Measurements from ENCODE around the gene MMP28.

The MMP28 gene

DNA sequence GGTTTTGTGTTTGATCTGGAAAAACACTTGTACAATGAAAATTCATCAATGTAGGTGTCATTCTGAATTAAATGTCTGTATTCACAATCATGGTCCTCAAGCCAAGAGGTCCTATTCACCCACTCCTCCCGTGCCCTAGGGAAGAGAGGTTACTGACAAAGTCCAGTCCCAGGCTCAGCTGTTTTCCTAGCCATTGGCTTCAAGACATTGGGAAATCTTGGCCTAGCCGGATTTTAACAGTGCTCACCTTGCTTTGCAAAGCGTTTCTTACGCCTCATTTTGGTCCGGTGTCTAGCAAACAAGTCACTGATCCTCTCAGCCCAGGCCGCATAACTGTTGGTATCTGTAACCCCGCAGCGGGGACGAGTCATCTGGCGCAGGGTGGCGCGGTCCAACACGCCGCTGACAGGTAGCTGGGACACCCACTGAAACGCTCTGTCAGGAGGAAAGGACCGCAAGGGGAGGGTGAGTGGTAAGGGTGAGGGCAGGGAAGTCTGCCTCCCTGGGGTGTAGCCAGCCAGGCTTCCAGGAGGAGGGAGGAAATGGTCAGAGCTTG, 16.7 kb downstream of the MMP28 start:
- H3F3A ChIP-seq (ENCODE audit: insufficient read depth, low read length) = no peaks in the 10 kb centered on the region
- H3K27me3 ChIP-seq (ENCODE audit: insufficient read depth, low read length) = peaks cover 4% of the 10 kb centered on the region; the same call in 1 of the 2 replicates
- H3K9ac ChIP-seq (ENCODE audit: low read length) = no peak overlapping the region
- H3K4me1 ChIP-seq (ENCODE audit: insufficient read depth, low read length, severe bottlenecking) = no peaks in the 10 kb centered on the region
- no peaks in the 10 kb centered on the region for H4K20me1 ChIP-seq (ENCODE audit: insufficient read depth, low read length)
- H3K9me3 ChIP-seq (ENCODE audit: low read length) = no peaks in the 10 kb centered on the region
- TF ChIP-seq, protein P1, sequence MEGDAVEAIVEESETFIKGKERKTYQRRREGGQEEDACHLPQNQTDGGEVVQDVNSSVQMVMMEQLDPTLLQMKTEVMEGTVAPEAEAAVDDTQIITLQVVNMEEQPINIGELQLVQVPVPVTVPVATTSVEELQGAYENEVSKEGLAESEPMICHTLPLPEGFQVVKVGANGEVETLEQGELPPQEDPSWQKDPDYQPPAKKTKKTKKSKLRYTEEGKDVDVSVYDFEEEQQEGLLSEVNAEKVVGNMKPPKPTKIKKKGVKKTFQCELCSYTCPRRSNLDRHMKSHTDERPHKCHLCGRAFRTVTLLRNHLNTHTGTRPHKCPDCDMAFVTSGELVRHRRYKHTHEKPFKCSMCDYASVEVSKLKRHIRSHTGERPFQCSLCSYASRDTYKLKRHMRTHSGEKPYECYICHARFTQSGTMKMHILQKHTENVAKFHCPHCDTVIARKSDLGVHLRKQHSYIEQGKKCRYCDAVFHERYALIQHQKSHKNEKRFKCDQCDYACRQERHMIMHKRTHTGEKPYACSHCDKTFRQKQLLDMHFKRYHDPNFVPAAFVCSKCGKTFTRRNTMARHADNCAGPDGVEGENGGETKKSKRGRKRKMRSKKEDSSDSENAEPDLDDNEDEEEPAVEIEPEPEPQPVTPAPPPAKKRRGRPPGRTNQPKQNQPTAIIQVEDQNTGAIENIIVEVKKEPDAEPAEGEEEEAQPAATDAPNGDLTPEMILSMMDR (IDR thresholded peaks at IDR 0.05; ENCODE audit: low read length) = no peak
- TF ChIP-seq EZH2 (IDR thresholded peaks at IDR 0.05; ENCODE audit: borderline replicate concordance, low read length) = no peak
- no peak overlapping the region for H3K4me2 ChIP-seq (ENCODE audit: low read length)
- H3K9me2 ChIP-seq (ENCODE audit: low read depth, low read length) = no peaks in the 10 kb centered on the region
- H3K79me2 ChIP-seq (ENCODE audit: insufficient read depth, low read length) = no peaks in the 10 kb centered on the region
- no peak overlapping the region for H3K4me3 ChIP-seq (ENCODE audit: low read depth, low read length, poor library complexity, severe bottlenecking)
- no peaks in the 10 kb centered on the region for H3K36me3 ChIP-seq (ENCODE audit: insufficient read depth, low read length)
- H2AFZ ChIP-seq (ENCODE audit: low read length) = no peak overlapping the region
- H3K27ac ChIP-seq (ENCODE audit: low read depth, low read length, poor library complexity, severe bottlenecking) = no peak overlapping the region

DNA sequence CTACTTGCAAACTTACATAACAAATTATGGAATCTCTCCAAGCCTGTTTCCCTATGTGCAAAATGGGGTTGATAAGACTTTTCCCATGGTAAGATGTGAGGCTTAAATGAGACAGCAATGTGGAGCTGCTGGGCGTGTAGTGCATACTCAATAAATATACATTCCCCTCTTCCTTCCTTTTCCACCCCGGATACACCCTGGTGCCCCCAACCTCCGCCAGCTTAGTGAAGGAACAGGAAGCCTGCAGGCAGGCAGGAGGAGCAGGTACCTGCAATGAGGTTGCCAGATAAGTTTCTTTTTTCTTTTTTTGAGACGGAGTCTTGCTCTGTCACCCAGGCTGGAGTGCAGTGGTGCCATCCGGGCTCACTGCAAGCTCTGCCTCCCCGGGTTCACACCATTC, 19.9 kb downstream of the MMP28 start:
- TF ChIP-seq, protein P1 (IDR thresholded peaks at IDR 0.05; ENCODE audit: low read length) = no peak
- TF ChIP-seq EZH2 (IDR thresholded peaks at IDR 0.05; ENCODE audit: borderline replicate concordance, low read length) = no peak
- H3K27ac ChIP-seq (ENCODE audit: low read depth, low read length, poor library complexity, severe bottlenecking) = no peak overlapping the region
- H3K9me3 ChIP-seq (ENCODE audit: low read length) = no peaks in the 10 kb centered on the region
- H2AFZ ChIP-seq (ENCODE audit: low read length) = no peak overlapping the region
- no peaks in the 10 kb centered on the region for H3K79me2 ChIP-seq (ENCODE audit: insufficient read depth, low read length)
- no peak overlapping the region for H3K4me3 ChIP-seq (ENCODE audit: low read depth, low read length, poor library complexity, severe bottlenecking)
- no peaks in the 10 kb centered on the region for H3K36me3 ChIP-seq (ENCODE audit: insufficient read depth, low read length)
- H3K4me2 ChIP-seq (ENCODE audit: low read length) = no peak overlapping the region
- H3F3A ChIP-seq (ENCODE audit: insufficient read depth, low read length) = no peaks in the 10 kb centered on the region
- H4K20me1 ChIP-seq (ENCODE audit: insufficient read depth, low read length) = no peaks in the 10 kb centered on the region
- H3K4me1 ChIP-seq (ENCODE audit: insufficient read depth, low read length, severe bottlenecking) = no peaks in the 10 kb centered on the region
- 0 out of 2 replicates have a peak, but pooled peaks cover 5% of the 10 kb centered on the region for H3K27me3 ChIP-seq (ENCODE audit: insufficient read depth, low read length)
- H3K9ac ChIP-seq (ENCODE audit: low read length) = no peak overlapping the region
- no peaks in the 10 kb centered on the region for H3K9me2 ChIP-seq (ENCODE audit: low read depth, low read length)

DNA sequence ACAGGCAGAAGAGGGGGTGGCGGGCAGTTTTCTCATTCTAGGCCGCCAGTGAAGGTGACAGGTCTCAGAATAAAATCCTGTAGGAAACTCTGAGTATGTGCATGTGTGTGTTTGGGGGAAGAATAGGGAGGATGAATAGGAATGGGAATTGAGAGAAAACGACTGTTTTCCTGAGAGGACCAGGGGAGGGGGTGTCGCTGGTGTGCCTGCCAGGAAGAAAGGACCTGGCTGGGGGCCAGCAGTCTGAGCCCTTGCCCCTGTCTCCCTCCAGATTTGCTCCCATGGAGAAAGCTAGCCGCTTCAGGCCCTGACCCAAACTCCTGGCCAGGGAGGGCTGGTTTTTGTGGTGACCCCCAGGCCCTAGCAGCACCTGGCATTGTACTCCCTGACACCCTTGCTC, 20.4 kb downstream of the MMP28 start:
- no peaks in the 10 kb centered on the region for H3K79me2 ChIP-seq (ENCODE audit: insufficient read depth, low read length)
- no peaks in the 10 kb centered on the region for H3K9me3 ChIP-seq (ENCODE audit: low read length)
- no peaks in the 10 kb centered on the region for H3K4me1 ChIP-seq (ENCODE audit: insufficient read depth, low read length, severe bottlenecking)
- H3K4me2 ChIP-seq (ENCODE audit: low read length) = no peak overlapping the region
- no peak overlapping the region for H3K27ac ChIP-seq (ENCODE audit: low read depth, low read length, poor library complexity, severe bottlenecking)
- no peaks in the 10 kb centered on the region for H3F3A ChIP-seq (ENCODE audit: insufficient read depth, low read length)
- no peaks in the 10 kb centered on the region for H3K36me3 ChIP-seq (ENCODE audit: insufficient read depth, low read length)
- H3K27me3 ChIP-seq (ENCODE audit: insufficient read depth, low read length) = 0 out of 2 replicates have a peak, but pooled peaks cover 5% of the 10 kb centered on the region
- H3K9ac ChIP-seq (ENCODE audit: low read length) = no peak overlapping the region
- TF ChIP-seq EZH2 (IDR thresholded peaks at IDR 0.05; ENCODE audit: borderline replicate concordance, low read length) = no peak
- TF ChIP-seq, protein P1 (IDR thresholded peaks at IDR 0.05; ENCODE audit: low read length) = no peak
- no peak overlapping the region for H3K4me3 ChIP-seq (ENCODE audit: low read depth, low read length, poor library complexity, severe bottlenecking)
- no peak overlapping the region for H2AFZ ChIP-seq (ENCODE audit: low read length)
- H4K20me1 ChIP-seq (ENCODE audit: insufficient read depth, low read length) = no peaks in the 10 kb centered on the region
- H3K9me2 ChIP-seq (ENCODE audit: low read depth, low read length) = no peaks in the 10 kb centered on the region
